Measurements from ENCODE around the gene SMAP1.
"Not testable (repeated sequence)": the region's sequence is repeated elsewhere in the genome, so short reads cannot be mapped to it uniquely, and the experiment has no call there.

SMAP1 gene

GRCh38 chr6:70742462-70742861 is 74.8 kb downstream of the SMAP1 start:
- DNase-seq: not testable (repeated sequence)

GRCh38 chr6:70753870-70754380 is 86.2 kb downstream of the SMAP1 start:
- DNase-seq: no peak

- no peak for DNase-seq
Observed at GRCh38 chr6:70758883-70759282, 91.2 kb downstream of the SMAP1 start.

GRCh38 chr6:70763754-70764510 is 96.2 kb downstream of the SMAP1 start:
- DNase-seq: no peak

GRCh38 chr6:70764706-70765105 is 97.0 kb downstream of the SMAP1 start:
- DNase-seq: no peak

GRCh38 chr6:70771351-70771750 is 103.7 kb downstream of the SMAP1 start:
- not testable (repeated sequence) for DNase-seq

GRCh38 chr6:70779934-70780333 is 112.3 kb downstream of the SMAP1 start:
- no peak for DNase-seq

- peak in 1 of 2 experiments; percentile 44 for DNase-seq
Observed at GRCh38 chr6:70790483-70791224, 123.0 kb downstream of the SMAP1 start.

- no peak for DNase-seq
Observed at GRCh38 chr6:70797625-70798024, 129.9 kb downstream of the SMAP1 start.

GRCh38 chr6:70806086-70806485 is 138.4 kb downstream of the SMAP1 start:
- DNase-seq: no peak

GRCh38 chr6:70811788-70812187 is 144.1 kb downstream of the SMAP1 start:
- DNase-seq: no peak

GRCh38 chr6:70813885-70814284 is 146.2 kb downstream of the SMAP1 start:
- no peak for DNase-seq

- no peak for DNase-seq
Observed at GRCh38 chr6:70819646-70820045, 152.0 kb downstream of the SMAP1 start.

- no peak for DNase-seq
Observed at GRCh38 chr6:70820778-70821177, 153.1 kb downstream of the SMAP1 start.

GRCh38 chr6:70821751-70822150 is 154.1 kb downstream of the SMAP1 start:
- DNase-seq: no peak

GRCh38 chr6:70823651-70824050 is 156.0 kb downstream of the SMAP1 start:
- DNase-seq: no peak

- no peak for DNase-seq
Observed at GRCh38 chr6:70831427-70831826, 163.7 kb downstream of the SMAP1 start.

GRCh38 chr6:70834520-70834919 is 166.8 kb downstream of the SMAP1 start:
- DNase-seq: no peak

- DNase-seq: peak in 1 of 2 experiments; percentile 3
Observed at GRCh38 chr6:70838907-70839285, 171.2 kb downstream of the SMAP1 start.

GRCh38 chr6:70839286-70840266 is 171.9 kb downstream of the SMAP1 start:
- DNase-seq: no peak

- no peak for DNase-seq
Observed at GRCh38 chr6:70841112-70841511, 173.4 kb downstream of the SMAP1 start.

GRCh38 chr6:70842541-70842940 is 174.9 kb downstream of the SMAP1 start:
- no peak for DNase-seq
